Glutamatergic neuron (in vitro differentiated cells): ENCODE measurements around the gene CKAP2L. TPM values are rescaled to one million over a fixed set of nuclear protein-coding genes. Genes with fewer than 3 reads are reported as not detected.

Source experiments
- DNase-seq: peaks from one replicate; pipeline ENCODE4 v3.0.0; 2022
- H3K27ac Mint-ChIP-seq: one replicate; pipeline ENCODE4 v1.8.0; 2020; ENCODE audit warnings: mild to moderate bottlenecking, mixed read lengths, inconsistent platforms; ENCODE audit not compliant: unreplicated experiment
- H3K27me3 Mint-ChIP-seq: one replicate; pipeline ENCODE4 v1.8.0; 2020; ENCODE audit warnings: mild to moderate bottlenecking, moderate library complexity, mixed read lengths, inconsistent platforms; ENCODE audit not compliant: unreplicated experiment
- H3K36me3 Mint-ChIP-seq: one replicate; pipeline ENCODE4 v1.8.0; 2020; ENCODE audit warnings: mild to moderate bottlenecking, mixed read lengths, inconsistent platforms; ENCODE audit not compliant: unreplicated experiment
- H3K4me1 Mint-ChIP-seq: one replicate; pipeline ENCODE4 v1.8.0; 2020; ENCODE audit warnings: mild to moderate bottlenecking, low read depth, mixed read lengths, inconsistent platforms; ENCODE audit not compliant: unreplicated experiment
- H3K4me3 Mint-ChIP-seq: one replicate; pipeline ENCODE4 v1.8.0; 2020; ENCODE audit warnings: mild to moderate bottlenecking, mixed read lengths, inconsistent platforms; ENCODE audit not compliant: unreplicated experiment
- H3K9me3 Mint-ChIP-seq: one replicate; pipeline ENCODE4 v1.8.0; 2020; ENCODE audit warnings: mild to moderate bottlenecking, moderate library complexity, mixed read lengths, inconsistent platforms; ENCODE audit not compliant: unreplicated experiment
- total RNA-seq: library from RNA; stranded (reverse); fragmentation: NEBNext Ultra II Directional; extraction: Animal tissue kit (Norgen Biotek cat#: 25700); gene quantifications from one replicate; pipeline ENCODE4 v1.2.1, GENCODE V29; 2021; ENCODE audit not compliant: unreplicated experiment
- TF ChIP-seq, protein P1 (sequence below): fragments of 200-600 bp; sonication (generic); IDR thresholded peaks from one replicate; pipeline ENCODE4 v1.5.0; 2021; ENCODE audit not compliant: partially characterized antibody, unreplicated experiment

CKAP2L gene
- total RNA-seq, 1 donor from 2014 or later = 3.3 TPM

DNA sequence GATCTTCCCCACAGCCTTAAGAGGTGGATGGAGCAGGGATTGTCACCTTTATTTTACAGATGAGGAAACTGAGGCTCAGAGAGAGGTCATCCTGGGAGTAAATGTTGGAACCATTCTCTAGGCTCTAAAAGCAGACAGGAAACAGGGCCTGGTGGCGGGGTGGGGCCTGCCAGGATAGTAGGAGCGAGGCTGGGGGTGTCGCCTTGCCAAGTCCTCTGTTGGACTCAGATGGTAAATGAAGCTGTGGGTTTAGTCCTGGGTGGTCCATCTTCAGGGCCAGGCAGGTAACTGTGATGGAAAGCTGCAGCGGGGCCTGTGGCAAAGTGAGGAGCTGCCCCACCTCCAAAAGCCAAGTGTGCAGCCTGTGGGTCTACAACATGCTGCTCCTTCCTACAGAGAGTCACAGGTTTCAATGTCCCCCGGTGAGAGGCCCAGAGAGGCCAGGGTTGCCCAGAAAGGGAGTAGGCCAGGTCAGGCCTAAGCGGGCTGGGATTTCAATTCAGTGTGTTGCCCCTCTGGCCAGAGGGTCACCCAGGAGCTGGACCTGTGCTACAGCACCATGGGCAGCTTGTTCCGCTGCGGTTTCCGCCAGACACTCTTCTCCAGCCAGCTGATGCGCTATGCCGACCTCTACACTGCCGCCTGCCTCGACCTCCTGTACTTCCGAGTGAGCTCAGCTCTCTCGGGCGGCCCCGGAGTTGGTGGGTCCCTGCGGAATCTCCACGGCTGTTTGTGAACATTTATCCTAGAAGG is 37.0 kb downstream of the CKAP2L start:
- TF ChIP-seq, protein P1, sequence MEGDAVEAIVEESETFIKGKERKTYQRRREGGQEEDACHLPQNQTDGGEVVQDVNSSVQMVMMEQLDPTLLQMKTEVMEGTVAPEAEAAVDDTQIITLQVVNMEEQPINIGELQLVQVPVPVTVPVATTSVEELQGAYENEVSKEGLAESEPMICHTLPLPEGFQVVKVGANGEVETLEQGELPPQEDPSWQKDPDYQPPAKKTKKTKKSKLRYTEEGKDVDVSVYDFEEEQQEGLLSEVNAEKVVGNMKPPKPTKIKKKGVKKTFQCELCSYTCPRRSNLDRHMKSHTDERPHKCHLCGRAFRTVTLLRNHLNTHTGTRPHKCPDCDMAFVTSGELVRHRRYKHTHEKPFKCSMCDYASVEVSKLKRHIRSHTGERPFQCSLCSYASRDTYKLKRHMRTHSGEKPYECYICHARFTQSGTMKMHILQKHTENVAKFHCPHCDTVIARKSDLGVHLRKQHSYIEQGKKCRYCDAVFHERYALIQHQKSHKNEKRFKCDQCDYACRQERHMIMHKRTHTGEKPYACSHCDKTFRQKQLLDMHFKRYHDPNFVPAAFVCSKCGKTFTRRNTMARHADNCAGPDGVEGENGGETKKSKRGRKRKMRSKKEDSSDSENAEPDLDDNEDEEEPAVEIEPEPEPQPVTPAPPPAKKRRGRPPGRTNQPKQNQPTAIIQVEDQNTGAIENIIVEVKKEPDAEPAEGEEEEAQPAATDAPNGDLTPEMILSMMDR = no peak
- Mint-ChIP-seq H3K27ac (no peak overlapping the region), H3K36me3 (no peaks in the 10 kb centered on the region), H3K27me3 (peaks cover 3% of the 10 kb centered on the region), H3K4me1 (no peaks in the 10 kb centered on the region), H3K9me3 (peaks cover 1% of the 10 kb centered on the region), H3K4me3 (no peak overlapping the region)
- DNase-seq = no peak

GRCh38 chr2:112726487-112727190 is 37.8 kb downstream of the CKAP2L start:
- Mint-ChIP-seq H3K36me3 (no peaks in the 10 kb centered on the region), H3K4me3 (no peak overlapping the region), H3K27ac (no peak overlapping the region), H3K27me3 (peaks cover 3% of the 10 kb centered on the region), H3K9me3 (peaks cover 1% of the 10 kb centered on the region), H3K4me1 (no peaks in the 10 kb centered on the region)
- TF ChIP-seq, protein P1 = peak; percentile 95
- peak; percentile 93 for DNase-seq

GRCh38 chr2:112725545-112726457 is 38.6 kb downstream of the CKAP2L start:
- peaks cover 3% of the 10 kb centered on the region for H3K27me3 Mint-ChIP-seq

GRCh38 chr2:112724591-112725525 is 39.6 kb downstream of the CKAP2L start:
- H3K9me3 Mint-ChIP-seq = peaks cover 2% of the 10 kb centered on the region
- TF ChIP-seq, protein P1 = no peak
- H3K4me3 Mint-ChIP-seq = no peak overlapping the region
- H3K4me1 Mint-ChIP-seq = no peaks in the 10 kb centered on the region
- no peak for DNase-seq
- H3K36me3 Mint-ChIP-seq = no peaks in the 10 kb centered on the region
- no peak overlapping the region for H3K27ac Mint-ChIP-seq
- peaks cover 3% of the 10 kb centered on the region for H3K27me3 Mint-ChIP-seq

More at GRCh38 chr2:112725545-112726457, 38.6 kb downstream of the CKAP2L start:
- H3K27ac Mint-ChIP-seq = no peak overlapping the region
- DNase-seq = no peak
- no peak overlapping the region for H3K4me3 Mint-ChIP-seq
- H3K9me3 Mint-ChIP-seq = peaks cover 1% of the 10 kb centered on the region
- TF ChIP-seq, protein P1 = no peak
- no peaks in the 10 kb centered on the region for H3K4me1 Mint-ChIP-seq
- no peaks in the 10 kb centered on the region for H3K36me3 Mint-ChIP-seq
